ENCODE results near the gene DRAXIN. TPM values are rescaled to one million over a fixed set of nuclear protein-coding genes. Genes with fewer than 3 reads are reported as not detected.

DRAXIN gene
- total RNA-seq, 1 donor from 2014 or later, result 0.21 TPM

DNA sequence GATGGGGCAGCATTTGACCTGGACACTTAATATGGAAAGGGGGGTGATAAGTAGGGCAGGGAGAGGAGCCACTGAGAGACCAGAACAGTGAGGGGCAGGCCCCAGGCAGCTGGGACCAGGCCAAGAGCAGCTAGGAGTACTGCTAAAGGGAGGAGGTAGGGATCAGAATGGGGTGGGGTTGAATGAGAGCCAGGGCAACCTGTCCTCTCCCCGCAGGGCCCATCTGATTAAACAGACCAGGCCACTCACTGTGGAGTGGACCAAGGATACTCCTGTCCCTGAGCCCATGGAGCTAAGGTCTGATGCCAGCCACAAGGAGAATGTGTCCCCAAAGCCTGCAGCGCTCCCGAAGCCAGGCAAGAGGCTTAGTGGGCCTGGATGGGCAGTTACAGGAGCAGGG is 72.6 kb downstream of the DRAXIN start:
- Mint-ChIP-seq H3K4me1 (ENCODE audit: unreplicated experiment) (peaks cover 5% of the 10 kb centered on the region), H3K27me3 (ENCODE audit: unreplicated experiment) (peaks cover 26% of the 10 kb centered on the region), H3K9me3 (ENCODE audit: unreplicated experiment) (no peaks in the 10 kb centered on the region), H3K4me3 (ENCODE audit: unreplicated experiment) (no peak overlapping the region), H3K36me3 (ENCODE audit: unreplicated experiment) (no peaks in the 10 kb centered on the region), H3K27ac (ENCODE audit: unreplicated experiment) (no peak overlapping the region)
- TF ChIP-seq, protein P1, sequence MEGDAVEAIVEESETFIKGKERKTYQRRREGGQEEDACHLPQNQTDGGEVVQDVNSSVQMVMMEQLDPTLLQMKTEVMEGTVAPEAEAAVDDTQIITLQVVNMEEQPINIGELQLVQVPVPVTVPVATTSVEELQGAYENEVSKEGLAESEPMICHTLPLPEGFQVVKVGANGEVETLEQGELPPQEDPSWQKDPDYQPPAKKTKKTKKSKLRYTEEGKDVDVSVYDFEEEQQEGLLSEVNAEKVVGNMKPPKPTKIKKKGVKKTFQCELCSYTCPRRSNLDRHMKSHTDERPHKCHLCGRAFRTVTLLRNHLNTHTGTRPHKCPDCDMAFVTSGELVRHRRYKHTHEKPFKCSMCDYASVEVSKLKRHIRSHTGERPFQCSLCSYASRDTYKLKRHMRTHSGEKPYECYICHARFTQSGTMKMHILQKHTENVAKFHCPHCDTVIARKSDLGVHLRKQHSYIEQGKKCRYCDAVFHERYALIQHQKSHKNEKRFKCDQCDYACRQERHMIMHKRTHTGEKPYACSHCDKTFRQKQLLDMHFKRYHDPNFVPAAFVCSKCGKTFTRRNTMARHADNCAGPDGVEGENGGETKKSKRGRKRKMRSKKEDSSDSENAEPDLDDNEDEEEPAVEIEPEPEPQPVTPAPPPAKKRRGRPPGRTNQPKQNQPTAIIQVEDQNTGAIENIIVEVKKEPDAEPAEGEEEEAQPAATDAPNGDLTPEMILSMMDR (IDR thresholded peaks at IDR 0.05), result no peak
- no peak for DNase-seq (ENCODE audit: extremely low spot score, unreplicated experiment)

DNA sequence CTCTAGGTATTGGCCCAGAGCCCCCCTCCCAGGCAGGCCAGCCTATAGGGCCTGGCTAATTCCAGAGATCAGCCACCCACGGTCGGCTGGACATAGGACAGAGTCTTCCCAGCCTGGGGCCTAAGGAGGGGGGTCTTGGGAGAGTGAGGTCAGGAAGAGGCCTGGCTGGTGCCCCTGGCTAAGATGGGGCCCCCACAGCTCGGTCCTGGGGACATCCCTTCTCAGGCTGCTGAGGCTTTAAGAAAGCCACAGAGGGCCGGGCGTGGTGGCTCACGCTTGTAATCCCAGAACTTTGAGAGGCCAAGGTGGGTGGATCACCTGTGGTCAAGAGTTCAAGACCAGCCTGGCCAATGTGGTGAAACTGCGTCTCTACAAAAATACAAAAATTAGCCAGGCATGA is 73.0 kb downstream of the DRAXIN start:
- no peak overlapping the region for H3K4me3 Mint-ChIP-seq (ENCODE audit: unreplicated experiment)
- H3K36me3 Mint-ChIP-seq (ENCODE audit: unreplicated experiment), result no peaks in the 10 kb centered on the region
- no peak overlapping the region for H3K27ac Mint-ChIP-seq (ENCODE audit: unreplicated experiment)

DNA sequence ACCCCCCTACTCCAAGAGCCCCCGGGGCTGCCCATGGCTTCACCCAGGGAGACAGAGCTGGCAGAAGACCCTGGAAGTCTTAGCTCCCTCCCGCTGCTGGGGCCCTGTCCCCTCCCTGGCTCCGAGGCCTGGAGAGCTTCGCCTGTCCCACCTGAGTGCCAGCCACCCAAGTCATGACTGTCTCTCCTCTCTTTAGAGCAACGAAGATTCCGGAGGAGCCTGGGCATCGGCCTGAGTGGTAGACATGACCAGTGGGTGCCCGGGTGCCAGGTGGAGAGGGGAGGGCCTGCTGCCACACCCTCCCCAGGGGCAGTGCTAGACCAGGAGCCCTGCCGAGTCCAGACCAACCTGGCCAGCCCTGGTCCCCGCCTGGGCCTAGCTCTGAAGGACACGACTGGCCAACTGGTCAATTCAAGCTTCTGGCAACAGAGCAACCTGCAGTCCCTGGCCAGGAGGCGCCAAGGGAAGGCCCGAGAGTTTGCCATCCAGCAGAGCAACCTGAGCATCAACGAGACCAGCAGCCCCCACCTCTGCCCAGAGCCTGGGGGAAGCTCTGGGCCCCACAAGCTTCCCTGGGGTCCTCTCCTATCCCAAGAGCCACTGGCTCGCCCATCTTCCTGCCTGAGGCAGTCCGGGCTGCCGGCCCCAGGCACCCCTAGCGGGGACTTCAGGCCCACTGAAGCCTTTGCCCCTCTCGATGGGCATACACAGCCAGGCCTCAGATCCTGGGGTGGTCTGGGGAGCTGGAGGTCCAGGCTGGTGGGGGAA is 74.3 kb downstream of the DRAXIN start:
- Mint-ChIP-seq H3K27ac (ENCODE audit: unreplicated experiment) (no peak overlapping the region), H3K27me3 (ENCODE audit: unreplicated experiment) (peaks cover 17% of the 10 kb centered on the region), H3K36me3 (ENCODE audit: unreplicated experiment) (no peaks in the 10 kb centered on the region), H3K4me1 (ENCODE audit: unreplicated experiment) (peaks cover 5% of the 10 kb centered on the region), H3K4me3 (ENCODE audit: unreplicated experiment) (no peak overlapping the region), H3K9me3 (ENCODE audit: unreplicated experiment) (no peaks in the 10 kb centered on the region)
- DNase-seq (ENCODE audit: extremely low spot score, unreplicated experiment), result no peak
- TF ChIP-seq, protein P1 (IDR thresholded peaks at IDR 0.05), result no peak

More for the DNA sequence above, 73.0 kb downstream of the DRAXIN start:
- no peaks in the 10 kb centered on the region for H3K9me3 Mint-ChIP-seq (ENCODE audit: unreplicated experiment)
- H3K27me3 Mint-ChIP-seq (ENCODE audit: unreplicated experiment), result peaks cover 26% of the 10 kb centered on the region
- TF ChIP-seq, protein P1 (IDR thresholded peaks at IDR 0.05), result no peak
- H3K4me1 Mint-ChIP-seq (ENCODE audit: unreplicated experiment), result peaks cover 5% of the 10 kb centered on the region
- DNase-seq (ENCODE audit: extremely low spot score, unreplicated experiment), result no peak

DNA sequence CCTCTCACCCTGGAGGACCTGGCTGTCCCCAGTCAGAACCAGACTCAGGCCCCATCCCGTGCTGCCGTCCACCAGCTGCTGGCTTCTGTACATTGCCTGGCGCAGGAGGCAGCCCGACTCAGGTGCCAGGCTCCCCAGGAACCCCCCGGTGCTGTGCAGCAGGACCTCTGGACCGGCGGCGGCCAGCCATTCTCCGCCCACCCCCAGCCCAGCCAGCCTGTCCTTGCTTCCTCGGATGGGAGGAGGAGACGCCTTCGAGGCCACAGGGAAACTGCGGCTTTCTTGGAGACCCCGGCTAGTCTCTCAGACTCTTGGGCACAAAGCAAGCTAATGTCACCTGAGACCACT is 74.9 kb downstream of the DRAXIN start:
- no peak for DNase-seq (ENCODE audit: extremely low spot score, unreplicated experiment)
- H3K4me1 Mint-ChIP-seq (ENCODE audit: unreplicated experiment), result peaks cover 5% of the 10 kb centered on the region
- H3K27me3 Mint-ChIP-seq (ENCODE audit: unreplicated experiment), result peaks cover 13% of the 10 kb centered on the region
- no peaks in the 10 kb centered on the region for H3K9me3 Mint-ChIP-seq (ENCODE audit: unreplicated experiment)
- no peaks in the 10 kb centered on the region for H3K36me3 Mint-ChIP-seq (ENCODE audit: unreplicated experiment)
- TF ChIP-seq, protein P1 (IDR thresholded peaks at IDR 0.05), result no peak
- no peak overlapping the region for H3K27ac Mint-ChIP-seq (ENCODE audit: unreplicated experiment)
- no peak overlapping the region for H3K4me3 Mint-ChIP-seq (ENCODE audit: unreplicated experiment)

DNA sequence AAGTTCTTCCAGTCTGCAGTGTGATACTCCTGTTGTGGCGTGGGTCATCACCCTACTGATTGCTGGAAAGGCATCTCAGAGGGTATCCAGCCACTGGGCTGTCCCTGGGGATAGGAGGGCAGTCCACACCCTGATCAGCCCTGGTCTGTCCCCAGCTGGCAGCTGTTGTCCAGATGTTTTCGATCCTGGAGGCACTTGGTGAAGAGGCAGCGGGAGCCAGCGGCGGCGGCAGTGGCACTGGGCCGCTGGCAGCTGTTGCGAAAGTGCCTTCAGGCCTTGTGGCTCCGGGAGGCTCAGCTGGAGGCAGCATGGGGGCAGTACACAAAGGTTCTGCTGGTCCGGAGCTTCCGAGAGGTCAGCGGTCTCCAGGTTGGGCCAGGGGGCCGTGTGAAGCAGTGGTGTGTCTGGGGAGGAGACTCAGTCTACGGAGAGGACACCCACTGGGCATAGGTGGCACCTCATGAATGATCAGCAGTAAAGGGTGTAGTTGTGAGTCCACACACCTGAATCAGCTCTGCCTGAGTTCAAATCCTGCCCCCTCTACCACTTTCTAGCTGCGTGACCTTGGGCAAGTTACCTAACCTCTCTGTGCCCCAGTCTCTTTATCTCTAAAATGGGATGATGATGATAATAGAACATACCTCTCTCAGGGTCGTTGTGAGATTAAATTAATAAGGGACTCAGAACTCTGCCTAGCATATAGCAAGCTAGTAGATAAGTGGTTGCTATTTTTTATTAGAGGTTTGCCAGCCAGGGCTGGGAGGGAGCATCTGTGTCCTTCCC is 76.6 kb downstream of the DRAXIN start:
- TF ChIP-seq, protein P1 (IDR thresholded peaks at IDR 0.05), result no peak
- Mint-ChIP-seq H3K4me3 (ENCODE audit: unreplicated experiment) (no peak overlapping the region), H3K36me3 (ENCODE audit: unreplicated experiment) (no peaks in the 10 kb centered on the region), H3K4me1 (ENCODE audit: unreplicated experiment) (peaks cover 4% of the 10 kb centered on the region), H3K27me3 (ENCODE audit: unreplicated experiment) (no peaks in the 10 kb centered on the region), H3K9me3 (ENCODE audit: unreplicated experiment) (no peaks in the 10 kb centered on the region), H3K27ac (ENCODE audit: unreplicated experiment) (no peak overlapping the region)
- no peak for DNase-seq (ENCODE audit: extremely low spot score, unreplicated experiment)
